GM18505 (cell line): ENCODE measurements around the gene DNAAF9.
"Not testable (repeated sequence)": the region's sequence is repeated elsewhere in the genome, so short reads cannot be mapped to it uniquely, and the experiment has no call there.

Source experiments
- ATAC-seq: cut with Tn5 transposase; IDR thresholded peaks from one replicate; pipeline ENCODE4 v1.9.1; 2021; ENCODE audit not compliant: unreplicated experiment
- POLR2A ChIP-seq: IDR thresholded peaks from 4 replicates; pipeline ENCODE4 v1.6.1; 2011; ENCODE audit warnings: borderline replicate concordance; ENCODE audit not compliant: insufficient read depth, insufficient read length; ENCODE audit errors: extremely low read depth

DNAAF9 gene

DNA sequence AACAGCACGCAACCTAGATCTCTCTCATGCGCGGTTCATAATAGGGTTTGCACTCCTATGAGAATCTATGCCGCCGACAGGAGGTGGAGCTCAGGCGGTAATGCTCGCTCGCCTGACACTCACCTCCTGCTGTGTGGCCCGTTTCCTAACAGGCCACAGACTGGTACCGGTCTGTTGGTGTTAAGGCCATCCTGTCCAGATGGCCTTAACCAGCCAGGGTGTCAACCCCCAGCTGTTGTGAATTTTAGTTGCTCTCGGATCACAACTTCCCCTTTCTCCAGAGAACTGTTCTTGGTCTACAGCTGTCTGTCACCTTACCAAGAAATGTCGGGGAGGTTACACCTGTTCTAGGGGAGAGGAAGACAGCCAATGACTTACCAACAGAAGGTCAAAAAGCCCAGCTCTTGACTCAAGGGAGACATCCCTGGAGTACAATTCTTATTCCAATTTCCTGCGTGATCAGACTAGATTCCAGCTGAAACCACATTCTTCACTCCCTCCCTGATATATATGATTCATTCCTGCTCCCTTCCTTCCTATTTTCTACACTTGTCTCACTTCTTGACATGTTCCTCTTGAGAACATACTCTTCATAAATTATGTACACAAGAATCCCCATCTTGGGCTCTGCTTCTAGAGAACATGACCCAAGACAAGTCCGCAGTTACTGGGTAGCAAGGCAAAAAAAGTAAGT is 23.1 kb upstream of the DNAAF9 start:
- ATAC-seq: peak; percentile 75
- no peak for TF ChIP-seq POLR2A

DNA sequence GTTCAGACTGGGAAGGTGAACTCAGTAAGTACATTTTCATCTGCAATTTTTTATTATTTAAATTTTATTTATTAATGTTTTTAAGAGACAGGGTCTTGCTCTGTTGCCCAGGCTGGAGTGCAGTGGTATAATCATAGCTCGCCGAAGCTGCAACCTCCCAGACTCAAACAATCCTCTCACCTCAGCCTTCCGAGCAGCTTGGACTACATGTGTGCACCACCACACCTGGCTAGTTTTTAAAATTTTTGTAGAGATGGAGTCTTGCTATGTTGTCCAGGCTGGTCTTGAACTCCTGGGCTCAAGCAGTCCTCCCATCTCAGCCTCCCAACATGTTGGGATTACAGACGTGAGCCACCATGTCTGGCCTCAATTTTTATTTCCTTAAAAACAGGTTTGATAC is 19.3 kb upstream of the DNAAF9 start:
- not testable (repeated sequence) for ATAC-seq

DNA sequence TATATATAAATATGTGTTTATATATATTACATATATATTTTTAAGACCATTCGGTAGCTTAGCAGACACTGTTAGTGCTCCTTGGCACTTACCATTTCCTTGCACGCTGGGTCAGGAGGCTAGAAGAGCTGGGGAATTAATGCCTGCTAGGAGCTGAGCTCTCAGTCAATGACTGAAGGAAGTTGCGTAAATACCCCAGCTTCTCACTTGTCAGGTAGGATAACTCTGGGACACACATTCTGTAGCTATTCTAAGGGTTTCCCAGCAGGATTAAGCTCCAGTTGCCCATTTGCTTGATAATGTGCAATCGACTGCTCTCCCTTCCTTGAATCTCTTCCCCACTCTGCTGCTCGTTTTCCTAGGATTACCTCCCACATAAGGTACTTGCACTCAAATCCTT is 15.7 kb upstream of the DNAAF9 start:
- TF ChIP-seq POLR2A: no peak

GRCh38 chr20:3421985-3422384 is 14.5 kb upstream of the DNAAF9 start:
- ATAC-seq: no peak
- TF ChIP-seq POLR2A: no peak

More for the DNA sequence above, 15.7 kb upstream of the DNAAF9 start:
- ATAC-seq: no peak

- ATAC-seq: peak; percentile 81
- TF ChIP-seq POLR2A: no peak
These were observed 12.8 kb upstream of the DNAAF9 start for GRCh38 chr20:3420211-3420707.

GRCh38 chr20:3418161-3418560 is 10.7 kb upstream of the DNAAF9 start:
- ATAC-seq: not testable (repeated sequence)

DNA sequence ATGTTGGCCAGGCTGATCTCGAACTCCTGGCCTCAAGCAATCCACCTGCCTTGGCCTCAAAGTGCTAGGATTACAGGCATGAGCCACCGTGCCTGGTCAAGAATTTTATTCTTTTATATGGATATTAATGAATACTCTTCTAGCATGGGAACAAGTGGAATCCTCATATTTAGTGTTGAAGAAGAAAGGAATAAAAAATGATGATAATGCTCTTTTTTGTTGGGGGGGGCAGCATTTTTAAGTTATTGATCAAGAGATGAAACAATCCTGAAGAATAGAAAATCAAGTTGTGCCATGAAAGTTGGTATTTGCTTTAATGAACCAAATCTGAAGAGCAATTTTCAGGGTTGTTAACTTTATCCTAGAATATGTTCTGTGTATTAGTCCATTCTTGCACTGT is 6.7 kb upstream of the DNAAF9 start:
- no peak for TF ChIP-seq POLR2A
- ATAC-seq: no peak

GRCh38 chr20:3413393-3413889 is 6.0 kb upstream of the DNAAF9 start:
- no peak for TF ChIP-seq POLR2A
- ATAC-seq: no peak

DNA sequence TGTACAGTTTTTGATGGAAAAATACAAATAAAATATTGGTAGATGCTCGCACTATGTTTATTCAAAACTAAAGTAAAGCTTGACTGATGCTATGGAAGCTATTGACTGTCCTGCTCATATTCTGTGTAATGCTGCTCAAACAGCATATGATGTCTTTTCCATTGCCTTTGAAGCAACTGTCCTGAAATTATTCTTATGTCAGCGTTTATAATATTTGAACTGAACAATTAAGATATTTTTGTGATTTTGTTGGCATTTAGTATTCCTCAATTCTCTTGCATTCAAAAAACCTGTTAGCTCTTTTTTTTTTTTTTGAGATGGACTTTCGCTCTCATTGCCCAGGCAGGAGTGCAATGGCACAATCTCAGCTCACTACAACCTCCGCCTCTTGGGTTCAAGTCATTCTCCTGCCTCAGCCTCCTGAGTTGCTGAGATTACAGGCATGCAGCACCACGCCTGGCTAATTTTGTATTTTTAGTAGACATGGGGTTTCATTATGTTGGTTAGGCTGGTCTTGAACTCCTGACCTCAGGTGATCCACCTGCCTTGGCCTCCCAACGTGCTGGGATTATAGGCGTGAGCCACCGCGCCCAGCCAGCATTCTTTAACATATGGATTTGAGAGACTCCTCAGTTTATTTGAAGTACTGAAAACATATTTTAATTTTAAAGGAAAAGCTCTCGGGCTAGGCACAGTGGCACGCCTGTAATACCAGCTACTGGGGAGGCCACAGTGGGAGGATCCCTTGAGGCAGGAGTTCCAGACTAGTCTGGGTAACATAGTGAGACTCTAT is 5.3 kb upstream of the DNAAF9 start:
- TF ChIP-seq POLR2A: no peak
- ATAC-seq: no peak

GRCh38 chr20:3410464-3410863 is 3.0 kb upstream of the DNAAF9 start:
- TF ChIP-seq POLR2A: no peak
- no peak for ATAC-seq

DNA sequence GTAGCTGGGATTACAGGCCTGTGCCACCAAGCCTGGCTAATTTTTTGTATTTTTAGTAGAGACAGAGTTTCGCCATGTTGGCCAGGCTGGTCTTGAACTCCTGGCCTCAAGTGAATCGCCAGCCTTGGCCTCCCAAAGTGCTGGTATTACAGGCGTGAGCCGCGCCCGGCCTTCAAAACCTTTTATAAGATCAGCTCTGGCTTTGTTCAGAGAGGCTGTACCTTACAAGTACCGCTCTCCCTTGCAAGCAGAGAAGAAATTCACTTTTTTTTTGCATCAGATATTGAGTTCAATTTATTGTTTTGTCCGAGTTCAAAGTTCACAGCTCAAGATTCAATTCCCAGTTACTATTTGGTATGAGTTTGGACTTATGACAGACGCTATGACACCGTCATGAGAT is 1.9 kb upstream of the DNAAF9 start:
- ATAC-seq: no peak
- TF ChIP-seq POLR2A: no peak

DNA sequence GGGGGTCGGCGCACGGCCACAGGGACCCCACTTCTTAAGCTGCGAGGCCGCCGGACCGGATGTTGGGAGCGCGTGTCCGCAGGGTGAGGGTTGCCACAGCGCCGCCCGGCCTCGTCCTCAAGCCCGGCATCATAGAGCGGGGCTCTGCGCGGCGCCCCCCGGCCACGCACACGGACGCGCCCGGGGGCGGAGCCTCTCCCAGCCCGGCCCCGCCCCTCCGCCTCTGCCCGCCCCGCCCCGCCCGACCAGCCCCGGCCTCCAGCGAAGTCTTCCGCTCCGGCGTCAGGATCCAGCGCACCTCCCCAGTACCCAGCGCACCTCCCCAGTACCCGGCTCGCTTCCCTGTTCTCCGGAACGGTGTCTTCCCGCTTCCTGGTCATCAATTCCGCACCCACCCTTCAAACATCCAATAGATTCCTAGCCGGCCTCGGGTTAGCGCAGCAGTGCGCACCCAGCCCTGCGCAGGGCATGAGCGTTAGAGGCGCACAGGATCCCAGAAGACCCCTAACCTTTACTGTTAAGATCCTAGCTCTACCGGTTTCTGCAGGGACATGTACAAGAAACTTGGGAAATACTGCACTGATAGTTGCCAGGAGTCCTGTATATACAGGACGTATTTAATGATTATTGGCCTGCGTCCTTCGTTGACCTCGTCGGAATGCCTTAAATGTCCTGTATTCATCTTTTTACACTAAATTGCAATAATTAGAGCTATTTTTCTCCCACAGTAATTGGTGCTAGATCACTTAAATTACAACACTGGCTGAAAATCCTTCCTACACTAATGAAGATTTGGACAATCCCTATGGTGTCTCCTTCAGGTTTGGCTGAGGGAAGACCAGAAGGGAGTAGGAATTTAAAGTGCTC is 535 bp upstream of the DNAAF9 start:
- peak; percentile 57 for ATAC-seq
- TF ChIP-seq POLR2A: no peak

DNA sequence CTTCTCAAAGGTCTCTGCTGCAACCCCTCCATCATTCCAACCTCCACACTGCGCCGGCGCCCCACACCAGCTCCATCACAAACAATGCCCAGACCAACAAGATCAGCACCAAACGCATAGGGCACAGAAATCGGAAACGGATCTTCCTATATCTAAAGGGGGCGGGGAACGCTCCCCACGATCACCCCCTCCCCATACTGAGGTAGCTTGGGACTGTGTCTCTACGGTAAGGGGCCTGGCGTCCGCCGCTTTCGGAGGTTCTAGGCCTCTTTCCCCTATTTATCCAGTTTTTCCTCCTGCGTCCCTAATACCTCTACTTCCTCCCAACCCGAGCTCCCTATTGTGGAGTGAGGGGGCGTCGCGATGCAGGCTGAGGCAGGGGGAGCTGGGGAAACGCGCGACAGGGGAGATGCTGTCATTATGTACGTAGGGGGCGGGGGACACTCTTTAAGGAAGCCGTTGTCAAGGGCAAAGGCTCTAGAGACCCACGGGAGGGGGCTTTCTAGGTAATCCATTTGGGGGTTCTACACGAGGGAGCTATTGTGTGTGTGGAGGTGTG is 909 bp downstream of the DNAAF9 start:
- TF ChIP-seq POLR2A: no peak
- no peak for ATAC-seq
